Measurements from ENCODE around the gene NHLRC2.
A peak's percentile ranks its signal among the peaks of the same experiment; 100 is the strongest.

Gene NHLRC2

DNA sequence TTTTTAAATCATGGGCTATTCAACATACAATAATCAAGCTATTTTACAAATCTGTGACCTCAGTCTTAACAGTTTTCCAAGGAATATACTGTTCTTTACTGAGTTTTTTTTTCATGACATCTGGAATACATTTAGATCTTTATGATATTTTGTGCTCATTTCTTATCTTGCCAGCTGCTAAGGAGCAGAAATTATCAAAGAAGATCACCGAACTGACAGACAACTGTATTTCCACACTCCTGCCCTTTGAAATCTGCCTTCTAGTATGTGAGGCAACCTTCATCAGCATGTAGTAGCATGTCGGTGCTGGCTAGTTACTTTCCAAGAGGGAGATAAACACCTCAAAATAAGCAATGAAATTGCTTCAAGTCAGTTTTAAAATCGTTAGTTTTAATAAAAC, 66.4 kb downstream of the NHLRC2 start:
- no peak for TF ChIP-seq EZH2 (IDR thresholded peaks at IDR 0.05; ENCODE audit: borderline replicate concordance, low read length)
- TF ChIP-seq, protein P1, sequence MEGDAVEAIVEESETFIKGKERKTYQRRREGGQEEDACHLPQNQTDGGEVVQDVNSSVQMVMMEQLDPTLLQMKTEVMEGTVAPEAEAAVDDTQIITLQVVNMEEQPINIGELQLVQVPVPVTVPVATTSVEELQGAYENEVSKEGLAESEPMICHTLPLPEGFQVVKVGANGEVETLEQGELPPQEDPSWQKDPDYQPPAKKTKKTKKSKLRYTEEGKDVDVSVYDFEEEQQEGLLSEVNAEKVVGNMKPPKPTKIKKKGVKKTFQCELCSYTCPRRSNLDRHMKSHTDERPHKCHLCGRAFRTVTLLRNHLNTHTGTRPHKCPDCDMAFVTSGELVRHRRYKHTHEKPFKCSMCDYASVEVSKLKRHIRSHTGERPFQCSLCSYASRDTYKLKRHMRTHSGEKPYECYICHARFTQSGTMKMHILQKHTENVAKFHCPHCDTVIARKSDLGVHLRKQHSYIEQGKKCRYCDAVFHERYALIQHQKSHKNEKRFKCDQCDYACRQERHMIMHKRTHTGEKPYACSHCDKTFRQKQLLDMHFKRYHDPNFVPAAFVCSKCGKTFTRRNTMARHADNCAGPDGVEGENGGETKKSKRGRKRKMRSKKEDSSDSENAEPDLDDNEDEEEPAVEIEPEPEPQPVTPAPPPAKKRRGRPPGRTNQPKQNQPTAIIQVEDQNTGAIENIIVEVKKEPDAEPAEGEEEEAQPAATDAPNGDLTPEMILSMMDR (IDR thresholded peaks at IDR 0.05; ENCODE audit: low read length) = no peak

DNA sequence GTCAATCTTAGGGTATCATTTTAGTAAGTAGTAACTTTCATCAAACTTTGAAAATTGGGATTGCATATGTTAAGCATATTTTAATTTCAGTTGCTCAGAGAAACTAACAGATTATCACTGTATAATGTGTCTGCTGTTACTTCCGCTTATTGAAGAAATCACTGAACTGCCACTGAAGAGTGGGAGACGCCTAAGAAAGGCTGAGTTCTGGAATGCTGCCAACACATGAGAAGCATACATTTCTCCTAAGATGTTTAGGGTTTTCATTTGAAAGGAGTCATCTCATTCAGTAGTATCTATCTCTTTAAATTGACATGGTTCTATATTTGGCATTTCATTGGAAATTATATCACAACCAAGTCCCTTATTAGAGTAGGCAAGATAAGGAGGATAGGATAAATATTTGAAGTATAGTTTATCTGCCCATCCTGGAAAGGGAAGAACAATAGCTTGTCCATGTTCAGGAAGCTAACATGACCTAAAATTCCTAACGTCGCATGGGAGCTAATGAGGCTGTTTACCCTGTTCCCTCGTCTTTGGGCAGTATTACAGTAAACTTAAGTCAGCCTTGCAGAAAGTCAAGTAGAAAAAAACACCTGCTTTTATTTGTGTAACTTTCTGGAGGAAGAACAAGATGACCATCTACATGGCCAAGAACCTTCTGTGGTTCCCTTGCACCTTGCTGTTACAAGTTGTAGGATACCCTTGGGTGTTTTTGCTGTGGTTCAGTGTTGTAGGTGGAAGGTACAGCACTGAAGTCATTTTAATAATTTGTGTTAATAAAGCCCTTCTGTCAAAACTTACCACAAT, 67.3 kb downstream of the NHLRC2 start:
- H3K9me3 ChIP-seq (ENCODE audit: low read length) = no peaks in the 10 kb centered on the region
- H3K4me3 ChIP-seq (ENCODE audit: low read depth, low read length, poor library complexity, severe bottlenecking) = no peak overlapping the region
- no peaks in the 10 kb centered on the region for H3K79me2 ChIP-seq (ENCODE audit: insufficient read depth, low read length)
- H3K4me2 ChIP-seq (ENCODE audit: low read length) = no peak overlapping the region
- H3K36me3 ChIP-seq (ENCODE audit: insufficient read depth, low read length) = no peaks in the 10 kb centered on the region
- H3K27me3 ChIP-seq (ENCODE audit: insufficient read depth, low read length) = no peaks in the 10 kb centered on the region; the same call in 1 of the 2 replicates
- TF ChIP-seq EZH2 (IDR thresholded peaks at IDR 0.05; ENCODE audit: borderline replicate concordance, low read length) = no peak
- TF ChIP-seq, protein P1 (IDR thresholded peaks at IDR 0.05; ENCODE audit: low read length) = no peak
- H3K9me2 ChIP-seq (ENCODE audit: low read depth, low read length) = no peaks in the 10 kb centered on the region
- H3F3A ChIP-seq (ENCODE audit: insufficient read depth, low read length) = no peaks in the 10 kb centered on the region
- no peaks in the 10 kb centered on the region for H3K4me1 ChIP-seq (ENCODE audit: insufficient read depth, low read length, severe bottlenecking)
- no peaks in the 10 kb centered on the region for H4K20me1 ChIP-seq (ENCODE audit: insufficient read depth, low read length)
- no peak overlapping the region for H2AFZ ChIP-seq (ENCODE audit: low read length)
- no peak overlapping the region for H3K9ac ChIP-seq (ENCODE audit: low read length)
- no peak overlapping the region for H3K27ac ChIP-seq (ENCODE audit: low read depth, low read length, poor library complexity, severe bottlenecking)

More for the DNA sequence above, 66.4 kb downstream of the NHLRC2 start:
- Histone ChIP-seq H3F3A (ENCODE audit: insufficient read depth, low read length) (no peaks in the 10 kb centered on the region), H2AFZ (ENCODE audit: low read length) (no peak overlapping the region), H3K4me1 (ENCODE audit: insufficient read depth, low read length, severe bottlenecking) (no peaks in the 10 kb centered on the region), H3K27ac (ENCODE audit: low read depth, low read length, poor library complexity, severe bottlenecking) (no peak overlapping the region), H3K27me3 (ENCODE audit: insufficient read depth, low read length) (no peaks in the 10 kb centered on the region), H3K4me3 (ENCODE audit: low read depth, low read length, poor library complexity, severe bottlenecking) (no peak overlapping the region), H3K79me2 (ENCODE audit: insufficient read depth, low read length) (no peaks in the 10 kb centered on the region), H3K9ac (ENCODE audit: low read length) (no peak overlapping the region), H4K20me1 (ENCODE audit: insufficient read depth, low read length) (no peaks in the 10 kb centered on the region), H3K36me3 (ENCODE audit: insufficient read depth, low read length) (no peaks in the 10 kb centered on the region), H3K9me3 (ENCODE audit: low read length) (no peaks in the 10 kb centered on the region), H3K4me2 (ENCODE audit: low read length) (no peak overlapping the region), H3K9me2 (ENCODE audit: low read depth, low read length) (no peaks in the 10 kb centered on the region)

DNA sequence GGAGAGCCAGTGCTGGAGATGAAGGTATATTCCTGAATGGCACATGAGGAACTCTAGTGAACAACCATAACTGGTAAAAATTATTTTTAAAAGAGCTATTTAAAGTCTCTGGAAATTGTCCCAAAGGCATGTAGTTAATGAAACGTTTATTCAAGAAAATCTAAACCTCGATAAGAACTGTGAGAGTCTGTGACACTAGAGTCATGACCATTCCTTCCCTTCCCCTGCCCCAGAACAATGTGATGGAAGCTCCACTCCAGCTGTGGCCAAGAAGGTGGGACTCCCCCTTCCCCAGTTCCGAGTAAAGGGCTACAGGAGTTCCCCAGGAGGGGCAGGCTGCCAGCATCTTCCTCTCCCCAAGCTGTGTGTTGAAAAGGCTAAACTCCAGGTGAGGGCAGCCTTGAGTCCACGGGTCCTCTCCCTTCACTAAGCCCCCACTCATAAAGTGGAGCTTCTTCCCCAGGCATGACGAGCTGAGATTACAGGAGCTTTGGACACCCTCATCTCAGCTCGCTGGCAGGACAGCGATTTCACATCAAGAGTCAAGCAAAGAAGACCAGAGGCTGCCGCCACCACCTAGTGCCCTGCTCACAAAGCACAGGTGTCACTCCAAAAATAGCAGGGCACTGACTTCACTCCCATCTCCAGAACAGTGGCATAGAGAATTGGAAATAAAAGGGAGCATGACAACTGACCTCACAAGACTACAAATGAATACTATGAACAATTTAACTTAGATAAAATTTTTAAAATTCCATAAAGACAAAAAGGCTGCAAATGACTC, 68.5 kb downstream of the NHLRC2 start:
- no peak overlapping the region for H3K9ac ChIP-seq (ENCODE audit: low read length)
- H3K9me2 ChIP-seq (ENCODE audit: low read depth, low read length) = no peaks in the 10 kb centered on the region
- no peaks in the 10 kb centered on the region for H3K36me3 ChIP-seq (ENCODE audit: insufficient read depth, low read length)
- H3K4me3 ChIP-seq (ENCODE audit: low read depth, low read length, poor library complexity, severe bottlenecking) = no peak overlapping the region
- no peaks in the 10 kb centered on the region for H3F3A ChIP-seq (ENCODE audit: insufficient read depth, low read length)
- no peaks in the 10 kb centered on the region for H3K79me2 ChIP-seq (ENCODE audit: insufficient read depth, low read length)
- no peaks in the 10 kb centered on the region for H3K9me3 ChIP-seq (ENCODE audit: low read length)
- H3K4me1 ChIP-seq (ENCODE audit: insufficient read depth, low read length, severe bottlenecking) = no peaks in the 10 kb centered on the region
- no peak overlapping the region for H2AFZ ChIP-seq (ENCODE audit: low read length)
- TF ChIP-seq EZH2 (IDR thresholded peaks at IDR 0.05; ENCODE audit: borderline replicate concordance, low read length) = no peak
- TF ChIP-seq, protein P1 (IDR thresholded peaks at IDR 0.05; ENCODE audit: low read length) = peak; percentile 43; the same call in 1 of the 2 replicates
- H3K4me2 ChIP-seq (ENCODE audit: low read length) = no peak overlapping the region
- no peak overlapping the region for H3K27ac ChIP-seq (ENCODE audit: low read depth, low read length, poor library complexity, severe bottlenecking)
- no peaks in the 10 kb centered on the region for H4K20me1 ChIP-seq (ENCODE audit: insufficient read depth, low read length)
- H3K27me3 ChIP-seq (ENCODE audit: insufficient read depth, low read length) = no peaks in the 10 kb centered on the region; the same call in 1 of the 2 replicates
